ENCODE results near the gene WDHD1. TPM values are rescaled to one million over a fixed set of nuclear protein-coding genes. Genes with fewer than 3 reads are reported as not detected.

WDHD1 gene
- total and polyA plus RNA-seq, 2 of the 8 experiments (the other 6 are each of a cell fraction or from before 2014, with no cell fraction given) = 17.8 to 87.9 TPM

GRCh38 chr14:54916101-54916500 lies 110.8 kb downstream of the WDHD1 start (continued):
- TF ChIP-seq ATF2 (IDR thresholded peaks at IDR 0.05; ENCODE audit: low read length) (no peak), ZNF274 (IDR thresholded peaks at IDR 0.05; ENCODE audit: borderline replicate concordance, extremely low read depth, low read length) (no peak), CHD2 (IDR thresholded peaks at IDR 0.05; ENCODE audit: low read length) (no peak), SUZ12 (IDR thresholded peaks at IDR 0.05; ENCODE audit: low read length) (no peak), HDAC6 (IDR thresholded peaks at IDR 0.05; ENCODE audit: low read depth, low read length) (no peak)

Measured in H1 (cell line).